Lung (tissue), 13 donors: Measurements from ENCODE around the gene PCBD2. TPM values are rescaled to one million over a fixed set of nuclear protein-coding genes. Genes with fewer than 3 reads are reported as not detected.

Experiments
- ATAC-seq: fragments of 200-7000 bp; cut with Tn5 transposase; one replicate; pipeline ENCODE4 v1.9.1; 2020; ENCODE audit warnings: moderate number of reproducible peaks; ENCODE audit not compliant: insufficient read depth, low FRiP score
- DNase-seq, 3 donors: peaks; one replicate each; pipeline ENCODE4 v3.0.0-alpha.2; 2013 to 2017
- H3K27ac ChIP-seq, 2 donors: one replicate each; pipeline ENCODE4 v1.5.1; 2013; ENCODE audit warnings: mild to moderate bottlenecking in 2 of 2, moderate library complexity in 2 of 2, control low read depth in 1 of 2, inconsistent platforms in 1 of 2, low read depth in 1 of 2, low read length in 1 of 2
- H3K27me3 ChIP-seq, 3 donors: one replicate each; pipeline ENCODE4 v1.5.1; 2013; ENCODE audit warnings: low read length in 2 of 3; ENCODE audit not compliant: control insufficient read depth in 3 of 3, insufficient read depth in 3 of 3
- H3K36me3 ChIP-seq, 4 donors: one replicate each; pipeline ENCODE4 v1.5.1; 2013; ENCODE audit warnings: low read length in 4 of 4, mild to moderate bottlenecking in 1 of 4, moderate library complexity in 1 of 4; ENCODE audit not compliant: control insufficient read depth in 4 of 4, insufficient read depth in 4 of 4
- H3K4me1 ChIP-seq, 5 donors: one replicate each; pipeline ENCODE4 v1.5.1; 2013; ENCODE audit warnings: low read length in 5 of 5, mild to moderate bottlenecking in 2 of 5, moderate library complexity in 1 of 5; ENCODE audit not compliant: control insufficient read depth in 5 of 5, insufficient read depth in 5 of 5
- H3K4me3 ChIP-seq: one replicate; pipeline ENCODE4 v1.5.1; 2013; ENCODE audit warnings: mild to moderate bottlenecking, control low read depth, moderate library complexity
- H3K9ac ChIP-seq, 2 donors: one replicate each; pipeline ENCODE4 v1.5.1; 2013; ENCODE audit warnings: low read length in 2 of 2, control low read depth in 1 of 2; ENCODE audit not compliant: insufficient read depth in 1 of 2
- H3K9me3 ChIP-seq, 4 donors: one replicate each; pipeline ENCODE4 v1.5.1; 2013; ENCODE audit warnings: low read length in 3 of 4, mild to moderate bottlenecking in 1 of 4, moderate library complexity in 1 of 4; ENCODE audit not compliant: control insufficient read depth in 4 of 4, insufficient read depth in 3 of 4
- CTCF ChIP-seq: IDR thresholded peaks from 2 replicates; pipeline ENCODE4 v1.5.1; 2012; ENCODE audit warnings: mild to moderate bottlenecking; ENCODE audit errors: control extremely low read depth, extremely low read depth
- WGBS, 2 donors: extraction: QIAGEN DNeasy Blood & Tissue Kit; methylation state at CpG; one replicate each; pipeline ENCODE4 v1.1.7; 2013; 5-methylcytosine and 5-hydroxymethylcytosine counted together
- polyA plus RNA-seq, 2 donors: library from polyadenylated mRNA; stranded (reverse); fragments of 200-250 nt; gene quantifications; one replicate each; pipeline ENCODE4 v1.2.1, GENCODE V29; 2013
- small RNA-seq: library from RNA; depleted of rRNA; stranded (forward); fragments of <200 nt; gene quantifications from one replicate; pipeline ENCODE3, GENCODE V24; 2014; ENCODE audit warnings: low replicate concordance
- total RNA-seq, 2 donors: library from RNA; depleted of rRNA in 1 of 2; stranded (reverse); fragments of >200 nt in 1 of 2; gene quantifications; one replicate each; pipeline ENCODE4 v1.2.1, GENCODE V29; 2014 to 2021
- donor health status: control.
- donor health status: control.
- donor health status: Bipolar disorder and iron deficiency.
- donor health status: healthy.
- donor health status: DM: yes; HTN: yes; CAD: no.

PCBD2 gene
- total and polyA plus RNA-seq, 4 donors, result 4.1 to 12.3 (median 7.5) TPM

- 93 to 97% methylated on average over 4 of the region's 4 CpGs for WGBS, 2 donors
These were observed 106.6 kb downstream of the PCBD2 start for GRCh38 chr5:135011355-135012032.

GRCh38 chr5:135012033-135012588 lies 107.2 kb downstream of the PCBD2 start:
- TF ChIP-seq CTCF, result no peak
- no peak overlapping the region for H3K27ac ChIP-seq
- no peak for DNase-seq

More at GRCh38 chr5:135011355-135012032, 106.6 kb downstream of the PCBD2 start:
- H3K27me3 ChIP-seq, result no peaks in the 10 kb centered on the region
- peaks cover 0 to 8% (median 0%) of the 10 kb centered on the region in 5 donors for H3K4me1 ChIP-seq
- DNase-seq, result no peak
- no peaks in the 10 kb centered on the region for H3K9me3 ChIP-seq
- no peak overlapping the region for H3K4me3 ChIP-seq
- H3K36me3 ChIP-seq, result no peaks in the 10 kb centered on the region
- no peak for TF ChIP-seq CTCF
- H3K9ac ChIP-seq, result no peak overlapping the region
- ATAC-seq, result no peak
- H3K27ac ChIP-seq, result no peak overlapping the region

More at GRCh38 chr5:135012033-135012588, 107.2 kb downstream of the PCBD2 start:
- H3K4me3 ChIP-seq, result no peak overlapping the region
- no peak for ATAC-seq
- no peaks in the 10 kb centered on the region for H3K9me3 ChIP-seq
- no peaks in the 10 kb centered on the region for H3K36me3 ChIP-seq
- 96 to 100% methylated on average over 2 of the region's 2 CpGs for WGBS, 2 donors
- no peaks in the 10 kb centered on the region for H3K27me3 ChIP-seq
- no peak overlapping the region for H3K9ac ChIP-seq
- peaks cover 0 to 8% (median 0%) of the 10 kb centered on the region in 5 donors for H3K4me1 ChIP-seq

Small RNA genes within 50 kb of the gene (small RNA-seq; reads per million reads assigned to genes)
- gene MIR4461 (not detected), gene MTND3P25 (not detected), gene MTND4LP30 (not detected)

Other genes with a start within 250 kb of the PCBD2 start
- 10 to 100 TPM; 20.4 to 27.5 TPM for gene CAMLG, start 166.6 kb upstream of the PCBD2 start, total RNA-seq
- gene CAMLG, start 166.6 kb upstream of the PCBD2 start, polyA plus RNA-seq, result 10 to 100 TPM; 17.1 to 48.2 TPM
- 10 to 100 TPM; 40.5 to 73.8 TPM for gene DDX46, start 146.4 kb upstream of the PCBD2 start, total RNA-seq
- 10 to 100 TPM; 21.8 to 22.5 TPM for gene DDX46, start 146.4 kb upstream of the PCBD2 start, polyA plus RNA-seq
- gene C5orf24, start 59.2 kb upstream of the PCBD2 start, total RNA-seq, result 10 to 100 TPM; 39.1 to 68.8 TPM
- gene C5orf24, start 59.2 kb upstream of the PCBD2 start, polyA plus RNA-seq, result 10 to 100 TPM; 19.6 to 20.3 TPM
- gene TXNDC15, start 30.8 kb upstream of the PCBD2 start, total RNA-seq, result 10 to 100 TPM; 50.2 to 91.9 TPM
- gene TXNDC15, start 30.8 kb upstream of the PCBD2 start, polyA plus RNA-seq, result 10 to 100 TPM; 58.5 to 88.2 TPM
- under 1 TPM; 0.54 to 0.61 TPM for gene CATSPER3, start 62.8 kb downstream of the PCBD2 start, total RNA-seq
- under 1 TPM; 0.38 to 0.43 TPM for gene CATSPER3, start 62.8 kb downstream of the PCBD2 start, polyA plus RNA-seq
- gene PITX1, start 129.1 kb downstream of the PCBD2 start, total RNA-seq, result under 1 TPM; 0.43 to 0.55 TPM
- gene PITX1, start 129.1 kb downstream of the PCBD2 start, polyA plus RNA-seq, result 1 to 10 TPM in 1 of 2 donors, under 1 TPM in 1; 0.89 to 1.3 TPM